Suprapubic skin (tissue), 4 donors: Measurements from ENCODE around the gene HERC5. TPM values are rescaled to one million over a fixed set of nuclear protein-coding genes. Genes with fewer than 3 reads are reported as not detected.

ENCODE experiments used
- DNase-seq, 2 donors: peaks; one replicate each; pipeline ENCODE4 v3.0.0-alpha.2; 2019; ENCODE audit warnings: low spot score in 2 of 2
- H3K27ac ChIP-seq: fragments of 200-600 bp; sonication (generic); one replicate; pipeline ENCODE4 v1.5.1; 2019
- H3K27me3 ChIP-seq: fragments of 200-600 bp; sonication (generic); one replicate; pipeline ENCODE4 v1.5.1; 2019
- H3K36me3 ChIP-seq: fragments of 200-600 bp; sonication (generic); one replicate; pipeline ENCODE4 v1.5.1; 2019
- H3K4me1 ChIP-seq: fragments of 200-600 bp; sonication (generic); one replicate; pipeline ENCODE4 v1.5.1; 2019
- H3K4me3 ChIP-seq: fragments of 200-600 bp; sonication (generic); one replicate; pipeline ENCODE4 v1.5.1; 2019; ENCODE audit warnings: mild to moderate bottlenecking
- H3K9me3 ChIP-seq: fragments of 200-600 bp; sonication (generic); one replicate; pipeline ENCODE4 v1.5.1; 2019
- CTCF ChIP-seq, 2 donors: fragments of 200-600 bp in 1 of 2; fragments of 450-650 bp in 1 of 2; sonication (generic) in 1 of 2; IDR thresholded peaks; one replicate each; pipeline ENCODE4 v1.5.1; 2016 to 2019; ENCODE audit warnings: antibody characterized with exemption in 2 of 2, mild to moderate bottlenecking in 1 of 2, moderate library complexity in 1 of 2
- EP300 ChIP-seq: sonication (generic); formaldehyde crosslinking; IDR thresholded peaks from one replicate; pipeline ENCODE4 v1.6.1; 2017; ENCODE audit warnings: antibody characterized with exemption
- POLR2A ChIP-seq, 2 donors: fragments of 450-650 bp; IDR thresholded peaks; one replicate each; pipeline ENCODE4 v1.6.1; 2017; ENCODE audit warnings: antibody characterized with exemption in 2 of 2, mild to moderate bottlenecking in 2 of 2, moderate library complexity in 2 of 2
- POLR2AphosphoS5 ChIP-seq, 3 donors: sonication (generic); formaldehyde crosslinking; IDR thresholded peaks; one replicate each; pipeline ENCODE4 v1.6.1; 2017; ENCODE audit warnings: antibody characterized with exemption in 3 of 3
- WGBS: methylation state at CpG from one replicate; pipeline ENCODE4 v1.1.5; 2018; 5-methylcytosine and 5-hydroxymethylcytosine counted together
- total RNA-seq, 4 donors: library from RNA; depleted of rRNA; stranded (reverse); fragments of >200 nt; gene quantifications; one replicate each; pipeline ENCODE4 v1.1.0, GENCODE V29; 2016

HERC5 gene
- total RNA-seq, 4 donors from 2014 or later, result 1.1 to 2.8 (median 1.8) TPM

- TF ChIP-seq POLR2A (IDR thresholded peaks at IDR 0.05), result no peak
- TF ChIP-seq POLR2AphosphoS5 (IDR thresholded peaks at IDR 0.05), result no peak
- TF ChIP-seq CTCF (IDR thresholded peaks at IDR 0.05), result no peak
- TF ChIP-seq EP300, result no peak
- DNase-seq, result no peak
- WGBS, result 100% methylated on average over 1 of the region's 1 CpG
- Histone ChIP-seq H3K27me3 (no peaks in the 10 kb centered on the region), H3K9me3 (no peaks in the 10 kb centered on the region), H3K27ac (no peak overlapping the region), H3K4me1 (no peaks in the 10 kb centered on the region), H3K4me3 (no peak overlapping the region), H3K36me3 (peaks cover 2% of the 10 kb centered on the region)
These were observed 16.8 kb upstream of the HERC5 start for GRCh38 chr4:88440146-88440545.

GRCh38 chr4:88441696-88442095, 15.2 kb upstream of the HERC5 start:
- TF ChIP-seq EP300 (no peak), POLR2A (IDR thresholded peaks at IDR 0.05) (no peak), POLR2AphosphoS5 (IDR thresholded peaks at IDR 0.05) (no peak), CTCF (IDR thresholded peaks at IDR 0.05) (no peak)

GRCh38 chr4:88442689-88443191, 14.2 kb upstream of the HERC5 start:
- Histone ChIP-seq H3K27me3 (no peaks in the 10 kb centered on the region), H3K9me3 (no peaks in the 10 kb centered on the region), H3K4me1 (no peaks in the 10 kb centered on the region), H3K36me3 (peaks cover 2% of the 10 kb centered on the region), H3K4me3 (no peak overlapping the region), H3K27ac (no peak overlapping the region)
- no peak for TF ChIP-seq POLR2A (IDR thresholded peaks at IDR 0.05)
- no peak for TF ChIP-seq EP300
- no peak for TF ChIP-seq CTCF (IDR thresholded peaks at IDR 0.05)
- whole genome bisulfite sequencing, result 100% methylated on average over 1 of the region's 1 CpG
- no peak for DNase-seq

More at GRCh38 chr4:88441696-88442095, 15.2 kb upstream of the HERC5 start:
- peaks cover 2% of the 10 kb centered on the region for H3K36me3 ChIP-seq
- no peak overlapping the region for H3K4me3 ChIP-seq
- H3K27ac ChIP-seq, result no peak overlapping the region
- DNase-seq, result no peak
- no peaks in the 10 kb centered on the region for H3K27me3 ChIP-seq
- H3K4me1 ChIP-seq, result no peaks in the 10 kb centered on the region
- H3K9me3 ChIP-seq, result no peaks in the 10 kb centered on the region

- Histone ChIP-seq H3K36me3 (peaks cover 2% of the 10 kb centered on the region), H3K27ac (no peak overlapping the region), H3K9me3 (no peaks in the 10 kb centered on the region), H3K27me3 (no peaks in the 10 kb centered on the region), H3K4me1 (no peaks in the 10 kb centered on the region), H3K4me3 (no peak overlapping the region)
- no peak for TF ChIP-seq POLR2A (IDR thresholded peaks at IDR 0.05)
- TF ChIP-seq EP300, result no peak
- TF ChIP-seq POLR2AphosphoS5 (IDR thresholded peaks at IDR 0.05), result no peak
- no peak for TF ChIP-seq CTCF (IDR thresholded peaks at IDR 0.05)
- WGBS, result 97% methylated on average over 5 of the region's 5 CpGs
- no peak for DNase-seq
These were observed 13.4 kb upstream of the HERC5 start for GRCh38 chr4:88443486-88443885.

GRCh38 chr4:88445252-88445651, 11.7 kb upstream of the HERC5 start:
- Histone ChIP-seq H3K36me3 (peaks cover 2% of the 10 kb centered on the region), H3K27ac (no peak overlapping the region), H3K4me1 (no peaks in the 10 kb centered on the region), H3K27me3 (no peaks in the 10 kb centered on the region), H3K4me3 (no peak overlapping the region), H3K9me3 (no peaks in the 10 kb centered on the region)
- TF ChIP-seq POLR2AphosphoS5 (IDR thresholded peaks at IDR 0.05) (no peak), CTCF (IDR thresholded peaks at IDR 0.05) (no peak), EP300 (no peak), POLR2A (IDR thresholded peaks at IDR 0.05) (no peak)
- WGBS, result 78% methylated on average over 4 of the region's 4 CpGs
- no peak for DNase-seq
